Kidney (tissue), 14 donors: ENCODE results near the gene ALLC. TPM values are rescaled to one million over a fixed set of nuclear protein-coding genes. Genes with fewer than 3 reads are reported as not detected.
A peak's percentile ranks its signal among the peaks of the same experiment; 100 is the strongest.

Experiments
- DNase-seq, 5 donors: peaks; one replicate each; pipeline ENCODE4 v3.0.0-alpha.2; 2013 to 2020
- FAIRE-seq: peaks from 2 replicates; lab custom pipeline; 2012; peaks lifted over from hg19 to GRCh38; lab: Jason Lieb, UNC
- H3K27ac ChIP-seq, 2 donors: one replicate each; pipeline ENCODE4 v1.7.0; 2013; ENCODE audit warnings: low read depth in 2 of 2, low read length in 2 of 2, inconsistent platforms in 1 of 2
- H3K27me3 ChIP-seq: one replicate; pipeline ENCODE4 v1.7.1; 2013; ENCODE audit warnings: low read length, inconsistent platforms; ENCODE audit not compliant: control insufficient read depth, insufficient read depth
- H3K36me3 ChIP-seq, 3 donors: one replicate each; pipeline versions ENCODE4 v1.7.0 to v1.7.1; 2013; ENCODE audit warnings: low read length in 3 of 3, control low read depth in 1 of 3, inconsistent platforms in 1 of 3; ENCODE audit not compliant: insufficient read depth in 3 of 3, control insufficient read depth in 2 of 3
- H3K4me1 ChIP-seq, 3 donors: one replicate each; pipeline versions ENCODE4 v1.7.0 to v1.7.1; 2013; ENCODE audit warnings: low read length in 3 of 3, inconsistent platforms in 1 of 3, low read depth in 1 of 3; ENCODE audit not compliant: control insufficient read depth in 2 of 3, insufficient read depth in 2 of 3
- H3K4me3 ChIP-seq, 3 donors: one replicate each; pipeline versions ENCODE4 v1.7.0 to v1.8.1; 2013; ENCODE audit warnings: low read length in 3 of 3, control low read depth in 1 of 3, inconsistent platforms in 1 of 3
- H3K9ac ChIP-seq, 3 donors: one replicate each; pipeline versions ENCODE4 v1.7.0 to v1.7.1; 2013; ENCODE audit warnings: low read length in 3 of 3, control low read depth in 1 of 3, inconsistent platforms in 1 of 3
- H3K9me3 ChIP-seq, 3 donors: one replicate each; pipeline versions ENCODE4 v1.7.0 to v1.7.1; 2013; ENCODE audit warnings: low read length in 3 of 3, control low read depth in 1 of 3, inconsistent platforms in 1 of 3; ENCODE audit not compliant: control insufficient read depth in 2 of 3, insufficient read depth in 1 of 3
- CTCF ChIP-seq: IDR thresholded peaks from 3 replicates; pipeline ENCODE4 v1.5.1; 2012; ENCODE audit warnings: mild to moderate bottlenecking, moderate library complexity, borderline replicate concordance; ENCODE audit not compliant: insufficient read depth; ENCODE audit errors: extremely low read depth
- intact Hi-C: fragments of 100-400 bp; cut with DNase I; formaldehyde crosslinking; loops from one replicate; pipeline ENCODE4 v1.11.1; 2022
- polyA plus RNA-seq: library from polyadenylated mRNA; stranded (reverse); fragments of 350-450 nt; fragmentation: Illumina TruSeq; extraction: RNeasy Lipid Tissue Mini Kit (QIAGEN cat#74804); gene quantifications from one replicate; pipeline ENCODE4 v1.2.3, GENCODE V29; 2014; ENCODE audit warnings: low read depth, low replicate concordance; ENCODE audit not compliant: insufficient read depth
- total RNA-seq: library from RNA; stranded (reverse); fragmentation: NEBNext Ultra II Directional; extraction: Animal tissue kit (Norgen Biotek cat#: 25700); gene quantifications from one replicate; pipeline ENCODE4 v1.2.1, GENCODE V29; 2021
- donor health status: control.
- donor health status: control.
- donor health status: control.
- donor health status: control.
- donor health status: control.
- donor health status: DM: yes; HTN: yes; CAD: no.
- donor health status: Normal renal cell carcinoma (clear cell type).

ALLC gene
- total and polyA plus RNA-seq, 2 donors from 2014 or later, result 1.3 TPM; not detected in 1

DNA sequence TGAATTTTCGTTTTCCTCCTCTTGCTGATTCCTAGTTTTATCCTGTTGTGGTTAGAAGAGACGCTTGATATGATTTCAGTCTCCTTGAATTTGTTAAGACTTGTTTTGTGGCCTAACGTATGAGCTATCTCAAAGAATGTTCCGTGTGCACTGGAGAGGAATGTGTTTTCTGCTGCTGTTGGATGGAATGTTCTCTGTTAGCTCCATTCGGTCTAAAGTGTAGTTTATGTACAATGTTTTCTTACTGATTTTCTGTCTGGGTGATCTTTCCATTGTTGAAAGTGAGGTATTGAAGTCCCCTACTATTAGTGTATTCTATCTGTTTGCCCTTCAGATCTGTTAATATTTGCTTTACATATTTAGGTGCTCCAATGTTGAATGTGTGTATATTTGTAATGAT lies 37.2 kb upstream of the ALLC start:
- FAIRE-seq, result no peak

GRCh38 chr2:3622967-3623366 lies 35.0 kb upstream of the ALLC start:
- Histone ChIP-seq H3K36me3 (peaks cover 0 to 5% (median 0%) of the 10 kb centered on the region in 3 donors), H3K27me3 (no peaks in the 10 kb centered on the region), H3K9ac (no peak overlapping the region), H3K4me3 (no peak overlapping the region), H3K27ac (no peak overlapping the region), H3K9me3 (no peaks in the 10 kb centered on the region), H3K4me1 (peaks cover 0 to 13% (median 0%) of the 10 kb centered on the region in 3 donors)
- no peak for TF ChIP-seq CTCF
- intact Hi-C loops, result no loop called here
- FAIRE-seq (no peak), DNase-seq (no peak)

More for the DNA sequence above, 37.2 kb upstream of the ALLC start:
- no peak for DNase-seq
- Histone ChIP-seq H3K27ac (no peak overlapping the region), H3K4me3 (no peak overlapping the region), H3K9ac (no peak overlapping the region), H3K4me1 (no peaks in the 10 kb centered on the region), H3K27me3 (no peaks in the 10 kb centered on the region), H3K36me3 (no peaks in the 10 kb centered on the region), H3K9me3 (no peaks in the 10 kb centered on the region)
- no peak for TF ChIP-seq CTCF
- intact Hi-C loops, result no loop called here

DNA sequence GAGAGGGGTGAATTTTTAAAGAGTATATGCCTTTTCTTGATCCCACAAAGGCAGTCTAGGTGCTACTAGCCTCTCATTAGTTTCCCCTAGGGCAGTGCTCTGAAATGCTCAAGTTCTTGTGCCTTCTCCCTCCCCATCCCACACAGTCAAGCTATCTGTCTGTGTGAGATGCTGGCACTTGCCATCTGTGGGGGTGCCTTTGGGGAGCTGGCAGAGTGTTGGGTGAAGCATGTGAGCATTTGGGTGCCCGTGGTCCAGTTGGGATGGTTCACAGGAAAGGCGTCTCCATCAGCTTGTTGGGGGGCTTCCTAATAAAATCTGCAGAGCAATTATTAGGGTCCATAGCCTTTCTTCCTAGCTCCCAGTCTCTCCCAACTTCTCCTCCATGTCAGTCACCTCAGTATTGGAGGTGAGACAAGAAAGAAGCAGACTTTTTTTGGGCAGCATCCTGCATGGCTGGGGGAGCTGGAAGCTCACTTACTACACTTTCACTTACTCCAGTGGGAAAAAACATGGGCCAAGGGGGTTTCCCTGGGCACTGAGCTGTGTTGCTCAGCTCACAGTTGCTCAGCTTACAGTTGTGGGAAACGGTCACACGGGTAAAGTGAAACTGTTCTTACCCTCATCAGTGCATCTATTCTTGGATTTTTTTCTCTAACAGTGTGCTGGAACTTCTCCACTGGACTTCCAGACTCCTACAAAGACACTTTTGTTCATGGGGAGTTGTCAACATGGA lies 33.8 kb upstream of the ALLC start:
- peaks cover 0 to 13% (median 0%) of the 10 kb centered on the region in 3 donors for H3K4me1 ChIP-seq
- no peak for FAIRE-seq
- no peak overlapping the region for H3K9ac ChIP-seq
- no peaks in the 10 kb centered on the region for H3K9me3 ChIP-seq
- DNase-seq, result peak in 1 of 5 donors; percentile 15
- no peak for TF ChIP-seq CTCF
- no peak overlapping the region for H3K27ac ChIP-seq
- no peaks in the 10 kb centered on the region for H3K27me3 ChIP-seq
- intact Hi-C loops, result no loop called here
- peaks cover 0 to 5% (median 0%) of the 10 kb centered on the region in 3 donors for H3K36me3 ChIP-seq
- no peak overlapping the region for H3K4me3 ChIP-seq
